Psoas muscle (tissue), 8 donors: Measurements from ENCODE around the gene BRD3OS. TPM values are rescaled to one million over a fixed set of nuclear protein-coding genes. Genes with fewer than 3 reads are reported as not detected.
A peak's percentile ranks its signal among the peaks of the same experiment; 100 is the strongest.

Experiments used
- ATAC-seq, 4 donors: fragments of 200-7000 bp; cut with Tn5 transposase; one replicate each; pipeline ENCODE4 v1.9.1; 2020; ENCODE audit warnings: moderate library complexity in 3 of 4, mild to moderate bottlenecking in 2 of 4
- DNase-seq, 2 donors: peaks; one replicate each; pipeline ENCODE4 v3.0.0-alpha.2; 2020
- H3K27ac ChIP-seq: fragments of 200-600 bp; one replicate; pipeline ENCODE4 v1.8.0; 2022
- H3K27me3 ChIP-seq, 3 donors: fragments of 200-600 bp in 1 of 3; one replicate each; pipeline versions ENCODE4 v1.6.1 to v1.8.0; 2013 to 2022; ENCODE audit warnings: low read length in 2 of 3, mild to moderate bottlenecking in 2 of 3, moderate library complexity in 1 of 3; ENCODE audit not compliant: insufficient read depth in 3 of 3
- H3K36me3 ChIP-seq, 2 donors: fragments of 200-600 bp in 1 of 2; one replicate each; pipeline versions ENCODE4 v1.6.1 to v1.8.0; 2013 to 2022; ENCODE audit warnings: low read depth in 1 of 2, mild to moderate bottlenecking in 1 of 2, moderate library complexity in 1 of 2; ENCODE audit not compliant: insufficient read depth in 1 of 2
- H3K4me1 ChIP-seq: fragments of 200-600 bp; one replicate; pipeline ENCODE4 v1.8.0; 2022
- H3K4me3 ChIP-seq: fragments of 200-600 bp; one replicate; pipeline ENCODE4 v1.8.0; 2022; ENCODE audit warnings: mild to moderate bottlenecking
- H3K9me3 ChIP-seq: fragments of 200-600 bp; one replicate; pipeline ENCODE4 v1.8.0; 2022
- CTCF ChIP-seq: fragments of 200-600 bp; IDR thresholded peaks from one replicate; pipeline ENCODE4 v1.8.0; 2022; ENCODE audit warnings: antibody characterized with exemption
- WGBS, 3 donors: extraction: QIAGEN DNeasy Blood & Tissue Kit; methylation state at CpG; one replicate each; pipeline versions ENCODE4 v1.1.6 to v1.1.7; 2013; 5-methylcytosine and 5-hydroxymethylcytosine counted together
- intact Hi-C, 2 donors: fragments of 100-400 bp; cut with DNase I; formaldehyde crosslinking; loops; one replicate each; pipeline versions ENCODE4 v1.11.0 to v1.14.2; 2022
- polyA plus RNA-seq, 3 donors: library from polyadenylated mRNA; stranded (reverse); fragments of 200-250 nt; gene quantifications; one replicate each; pipeline ENCODE4 v1.2.3, GENCODE V29; 2013
- total RNA-seq, 4 donors: library from RNA; stranded (reverse); fragmentation: NEBNext Ultra II Directional in 2 of 4; extraction: Animal tissue kit (Norgen Biotek cat#: 25700) in 2 of 4; gene quantifications; one replicate each; pipeline versions ENCODE4 v1.2.1 to v1.2.4, GENCODE V29; 2021 to 2023
- donor health status: healthy with polysubstance abuse.
- donor health status: DM: no; HTN: no; CAD: no; lungs with moderate emphysema.
- donor health status: Bipolar disorder and iron deficiency.
- donor health status: healthy.
- donor health status: DM: yes; HTN: yes; CAD: no.
- donor health status: DM: no; HTN: no; CAD: no.
- donor health status: DM: no; HTN: no; CAD: no.
- donor health status: DM: yes; HTN: yes; CAD: no.

The BRD3OS gene
- total and polyA plus RNA-seq, 7 donors, result 1.2 to 8.7 (median 4.1) TPM

GRCh38 chr9:134065612-134066419, 40.5 kb downstream of the BRD3OS start:
- peak overlapping the region; percentile 78 for H3K27ac ChIP-seq
- ATAC-seq (peak in 2 of 4 donors; percentile 20 to 34), DNase-seq (peak in 1 of 2 donors; percentile 63)
- no peak for TF ChIP-seq CTCF
- no peaks in the 10 kb centered on the region for H3K36me3 ChIP-seq
- H3K9me3 ChIP-seq, result no peaks in the 10 kb centered on the region
- H3K4me1 ChIP-seq, result peaks cover 55% of the 10 kb centered on the region
- intact Hi-C loops, result loop anchor here in 1 of 2 donors (10.0 kb wide), 1 partner anchor 69 kb away; the partner anchor contains the start of gene WDR5
- peak overlapping the region; percentile 80 for H3K4me3 ChIP-seq
- WGBS, 3 donors, result 12 to 23% (median 16%) methylated on average over 28 of the region's 28 CpGs
- no peaks in the 10 kb centered on the region for H3K27me3 ChIP-seq

- H3K36me3 ChIP-seq, result no peaks in the 10 kb centered on the region
- peak overlapping the region; percentile 78 for H3K27ac ChIP-seq
- H3K27me3 ChIP-seq, result no peaks in the 10 kb centered on the region
- H3K4me1 ChIP-seq, result peaks cover 48% of the 10 kb centered on the region
- intact Hi-C loops, result loop anchor here in 1 of 2 donors (10.0 kb wide), 1 partner anchor 68 kb away; the partner anchor contains the start of gene WDR5
- H3K4me3 ChIP-seq, result peak overlapping the region; percentile 80
- no peak for TF ChIP-seq CTCF
- no peaks in the 10 kb centered on the region for H3K9me3 ChIP-seq
- WGBS, 3 donors, result 3 to 5% (median 4%) methylated on average over 8 to 9 of the region's 9 CpGs
- ATAC-seq (no peak), DNase-seq (no peak)
Observed at GRCh38 chr9:134066526-134066912, 41.2 kb downstream of the BRD3OS start.

DNA sequence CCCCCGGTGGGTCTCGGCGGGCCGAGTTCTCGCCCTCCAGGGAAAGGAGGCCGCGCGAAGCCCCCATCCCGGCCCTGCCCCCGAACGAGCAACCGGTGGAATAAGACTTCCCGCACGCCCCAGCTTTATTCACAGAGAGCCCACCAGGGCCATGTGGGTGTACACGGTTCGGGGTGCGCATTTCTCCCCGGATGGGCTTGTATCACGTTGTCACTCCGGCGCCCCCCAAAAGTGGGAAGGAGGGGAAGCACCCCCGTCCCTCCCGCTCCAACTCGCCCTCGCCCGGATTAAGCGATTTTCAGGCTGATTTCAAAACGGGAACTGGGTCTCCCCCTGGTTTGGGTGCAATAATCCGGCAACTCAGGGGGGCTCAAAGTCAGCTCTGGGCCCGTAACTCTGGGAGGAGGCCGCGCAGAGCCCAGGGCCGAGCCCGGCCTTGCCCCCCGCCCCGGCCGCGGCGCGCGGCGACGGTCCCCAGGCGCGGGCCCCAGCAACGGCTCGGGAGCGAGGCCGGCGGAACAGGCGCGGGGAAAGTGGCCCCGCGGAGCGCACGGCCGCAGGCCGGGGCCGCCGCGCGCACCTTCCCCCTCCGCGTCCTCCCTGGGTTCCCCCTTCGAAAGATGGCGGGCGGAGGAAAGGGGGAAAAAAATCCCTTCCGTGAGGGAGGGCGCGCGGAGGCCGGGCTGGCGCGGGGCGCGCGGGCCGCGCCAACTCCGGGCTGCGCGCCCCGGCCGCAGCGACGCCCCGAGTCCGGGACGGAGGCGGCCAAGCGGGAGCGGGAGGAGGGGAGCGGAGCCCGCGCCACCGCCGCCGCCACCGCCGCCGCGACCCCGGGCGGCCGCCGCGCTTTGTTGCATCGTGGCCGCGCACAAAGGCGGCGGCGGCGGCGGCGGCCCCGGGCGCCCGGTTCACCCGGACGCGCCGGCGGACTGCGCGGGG, 41.9 kb downstream of the BRD3OS start:
- Histone ChIP-seq H3K4me1 (peaks cover 41% of the 10 kb centered on the region), H3K27me3 (no peaks in the 10 kb centered on the region), H3K9me3 (no peaks in the 10 kb centered on the region), H3K4me3 (peak overlapping the region; percentile 80), H3K36me3 (no peaks in the 10 kb centered on the region), H3K27ac (peak overlapping the region; percentile 78)
- ATAC-seq (peak in 2 of 4 donors; percentile 2 to 5), DNase-seq (peak; percentile 32 to 66)
- TF ChIP-seq CTCF, result no peak
- intact Hi-C loops, result loop anchor here in 1 of 2 donors (10.0 kb wide), 1 partner anchor 68 kb away; the partner anchor contains the start of gene WDR5
- 1 to 2% (median 1%) methylated on average over 38 to 124 of the region's 126 CpGs for WGBS, 3 donors

DNA sequence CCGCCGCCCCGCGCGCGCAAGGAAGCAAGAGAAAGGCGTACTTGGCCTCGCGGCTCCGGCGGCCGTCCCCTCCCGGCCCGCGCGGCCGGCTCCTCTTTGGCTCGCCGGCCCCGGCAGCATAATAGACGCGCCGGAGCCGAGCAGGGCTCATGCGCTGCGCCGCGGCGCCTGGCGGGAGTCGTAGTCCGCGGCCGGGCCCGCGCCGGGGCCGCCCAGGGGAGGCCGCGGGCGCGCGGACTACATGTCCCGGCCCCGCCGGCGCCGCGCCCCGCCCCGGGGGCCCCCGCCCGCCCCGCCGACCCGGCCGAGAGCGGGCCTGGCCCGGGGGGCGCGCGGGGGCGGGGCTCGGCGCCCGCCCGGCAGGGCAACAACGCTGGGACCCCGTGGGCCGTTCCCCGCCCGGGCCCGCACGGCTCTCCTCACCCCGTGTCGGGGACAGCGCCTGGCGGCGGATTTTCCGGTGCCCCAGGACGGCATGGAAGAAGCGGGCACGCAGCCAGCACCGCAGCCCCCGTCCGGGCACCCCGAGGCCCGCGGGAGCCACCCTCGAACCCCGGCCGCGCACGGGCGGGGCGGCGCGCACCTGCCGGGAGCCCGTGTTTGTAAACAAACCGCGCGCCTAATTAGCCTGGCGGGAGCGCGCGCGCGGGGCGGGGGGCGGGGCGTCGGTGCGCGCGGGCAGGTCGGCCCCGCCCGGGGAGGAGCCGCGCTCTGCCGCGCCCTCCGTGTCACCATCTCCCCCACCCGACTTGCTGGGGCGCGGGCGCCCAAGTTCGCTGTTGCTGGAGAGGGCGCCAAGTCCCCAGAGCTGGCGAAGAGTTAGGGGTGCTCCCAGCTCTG, 42.8 kb downstream of the BRD3OS start, which contains the start of gene BRD3:
TSS of gene BRD3 (minus strand) at position 123 of the 840 bp plus-strand sequence. CDS start 14,549 bp downstream, outside the sequence.
- Histone ChIP-seq H3K27me3 (no peaks in the 10 kb centered on the region), H3K27ac (peak within 1 kb of the TSS; percentile 97), H3K4me1 (peaks cover 32% of the 10 kb centered on the region), H3K36me3 (no peaks in the 10 kb centered on the region), H3K9me3 (no peaks in the 10 kb centered on the region), H3K4me3 (peak within 1 kb of the TSS; percentile 89)
- intact Hi-C loops, result loop anchor here (2.0 to 10.0 kb wide), 2 partner anchors 43 to 67 kb away; partner anchors contain the start of genes BRD3OS (in 1 of the 2) and WDR5 (in 1 of the 2)
- ATAC-seq, result peak; percentile 87 to 91 (median 90)
- WGBS, 3 donors, result 0 to 1% (median 0%) methylated on average over 48 to 130 of the region's 131 CpGs
- TF ChIP-seq CTCF, result no peak
- peak; percentile 90 to 91 for DNase-seq
